HTERT RPE-1 (cell line): ENCODE measurements around the gene TREML2.

Experiments
- in situ Hi-C: fragments of 300-500 bp; cut with MboI; formaldehyde crosslinking; loops from 4 replicates; pipeline ENCODE4 v1.14.3; 2020; ENCODE audit warnings: low sequenced_read_pairs

TREML2 gene

DNA sequence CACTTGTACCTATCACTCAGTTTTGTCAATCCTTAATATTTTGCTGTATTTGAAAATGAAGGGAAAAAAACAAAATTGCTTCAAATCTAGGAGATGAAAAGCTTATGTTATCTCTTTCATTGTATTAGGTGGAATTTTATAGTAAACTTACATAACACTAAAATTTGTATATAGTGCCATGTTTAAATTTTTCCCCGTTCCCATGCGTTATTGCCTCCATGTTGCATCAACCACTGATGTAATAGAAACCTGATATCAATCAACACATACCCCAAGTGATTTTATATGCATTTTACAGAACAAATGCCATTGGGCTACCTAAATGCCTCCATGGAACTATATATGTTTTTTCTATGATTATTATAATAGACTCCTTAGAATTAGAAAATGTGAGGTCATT, 23.3 kb downstream of the TREML2 start:
- in situ Hi-C loops: no loop called here

DNA sequence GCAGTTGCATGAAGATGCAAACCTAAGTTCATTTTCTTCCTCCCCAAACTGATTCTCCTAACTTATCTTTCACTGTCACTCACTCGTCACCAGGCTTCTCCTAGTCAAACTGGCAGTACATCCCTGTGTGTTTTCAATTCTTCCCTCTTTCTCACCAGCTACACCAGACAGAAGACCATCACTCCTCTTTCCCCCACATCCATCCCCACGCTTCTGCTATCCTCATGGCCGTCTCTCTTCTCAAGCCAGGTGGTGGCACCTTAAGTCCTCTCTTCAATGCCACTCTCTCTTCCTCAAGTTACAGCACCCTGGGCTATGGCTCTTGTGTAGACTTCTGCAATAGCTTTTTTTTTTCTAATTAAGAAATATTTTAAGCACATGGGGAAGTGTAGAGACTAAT, 23.7 kb downstream of the TREML2 start:
- in situ Hi-C loops: no loop called here

DNA sequence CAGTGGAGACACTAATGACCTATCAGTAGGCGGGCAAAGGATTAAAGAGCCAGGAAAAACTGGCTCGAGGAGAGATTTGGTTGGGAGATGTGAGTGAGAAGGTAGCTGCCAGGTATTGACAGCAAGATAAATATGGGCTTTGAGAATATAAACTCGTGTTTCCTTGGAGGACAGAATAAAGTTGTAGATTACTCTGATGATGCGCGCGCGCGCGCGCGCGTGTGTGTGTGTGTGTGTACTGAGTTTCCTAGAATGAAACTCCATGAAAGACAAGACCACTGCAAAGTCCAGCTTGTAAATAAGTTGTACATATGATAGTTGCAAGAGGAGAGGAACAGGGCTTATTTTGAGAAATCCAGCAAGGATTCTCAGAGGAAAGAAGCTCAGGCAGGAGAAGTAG, 24.8 kb downstream of the TREML2 start:
- in situ Hi-C loops: no loop called here

DNA sequence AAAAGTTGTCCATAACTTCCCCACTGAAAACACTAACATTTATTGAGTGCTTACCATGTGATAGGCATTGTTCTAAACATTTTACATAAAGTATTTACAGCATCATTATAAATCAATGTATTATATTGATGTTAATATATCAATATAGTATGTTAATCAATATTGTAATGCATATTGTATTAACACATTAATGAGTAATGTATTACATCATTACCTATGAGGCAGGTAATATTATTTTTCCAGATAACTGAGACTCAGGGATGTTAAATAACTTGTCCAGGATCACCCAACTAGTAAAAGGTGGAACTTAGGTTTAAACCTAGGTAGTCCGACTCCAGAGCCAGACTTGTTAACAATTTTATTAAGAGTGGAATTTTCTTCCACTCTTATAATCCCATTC, 25.9 kb downstream of the TREML2 start:
- in situ Hi-C loops: no loop called here

DNA sequence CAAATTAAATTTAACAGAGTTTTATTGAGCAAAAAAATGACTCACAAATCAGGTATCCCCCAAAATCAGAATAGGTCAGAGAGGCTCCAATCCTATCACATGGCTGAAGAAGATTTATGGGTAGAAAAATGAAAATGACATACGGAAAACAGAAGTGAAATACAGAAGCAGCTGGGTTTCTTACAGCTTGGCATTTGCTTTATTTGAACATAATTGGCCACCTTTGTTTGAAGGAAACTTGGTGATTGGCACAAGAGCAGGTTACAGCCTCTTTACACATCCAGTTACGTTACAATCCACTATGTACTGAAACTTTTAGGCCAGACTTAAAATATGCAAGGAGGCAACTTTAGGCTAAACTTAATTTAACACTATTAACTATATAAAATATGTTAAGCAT, 26.3 kb downstream of the TREML2 start:
- in situ Hi-C loops: no loop called here

DNA sequence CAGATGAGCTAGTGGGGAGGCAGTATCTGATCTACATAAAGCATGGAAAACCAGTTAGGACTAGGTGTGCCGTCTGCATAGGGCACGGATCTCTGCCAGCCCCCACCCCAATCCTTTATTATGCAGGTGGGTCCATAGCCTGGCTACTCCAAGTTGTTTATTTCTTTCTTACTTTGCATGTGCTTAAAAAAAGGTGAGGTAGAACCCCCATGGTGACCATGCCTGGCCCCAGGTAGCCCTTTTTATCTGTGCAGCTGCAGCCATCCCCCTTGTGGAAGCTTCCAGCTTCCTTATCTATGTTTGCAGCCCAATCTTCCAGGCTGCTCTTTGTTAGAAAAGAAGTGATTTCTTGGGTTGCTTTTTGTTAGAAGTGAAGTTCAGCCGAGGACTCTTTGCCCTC, 29.0 kb downstream of the TREML2 start:
- in situ Hi-C loops: no loop called here

DNA sequence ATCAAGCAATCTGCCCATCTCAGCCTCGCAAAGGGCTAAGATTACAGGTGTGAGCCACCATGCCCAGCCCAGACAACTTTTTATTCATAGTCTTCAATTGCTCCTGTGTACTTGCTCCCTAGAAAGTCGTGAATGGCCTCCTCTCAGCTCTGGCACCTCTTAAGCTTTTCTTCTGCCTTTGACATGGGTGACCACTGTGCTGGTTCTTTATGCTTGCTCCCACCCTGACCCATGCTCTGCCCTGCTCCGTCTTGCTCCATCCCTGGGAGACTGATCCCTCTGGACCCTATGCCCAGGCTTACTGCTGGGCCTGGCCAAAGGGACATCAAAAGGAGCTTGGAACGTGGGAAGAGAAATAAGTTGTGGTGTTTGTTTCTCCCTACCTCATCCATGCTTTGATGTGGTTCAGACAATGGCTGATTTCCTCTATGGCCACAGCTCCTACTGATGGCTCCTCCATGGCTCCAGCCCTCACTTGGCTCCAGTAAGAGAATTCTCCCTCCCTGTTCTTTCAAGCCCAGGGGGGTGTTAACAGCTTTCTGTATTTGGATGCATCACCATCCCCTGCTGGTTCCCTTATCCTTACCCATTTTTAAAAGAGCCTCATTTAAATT, 30.3 kb downstream of the TREML2 start:
- in situ Hi-C loops: no loop called here

DNA sequence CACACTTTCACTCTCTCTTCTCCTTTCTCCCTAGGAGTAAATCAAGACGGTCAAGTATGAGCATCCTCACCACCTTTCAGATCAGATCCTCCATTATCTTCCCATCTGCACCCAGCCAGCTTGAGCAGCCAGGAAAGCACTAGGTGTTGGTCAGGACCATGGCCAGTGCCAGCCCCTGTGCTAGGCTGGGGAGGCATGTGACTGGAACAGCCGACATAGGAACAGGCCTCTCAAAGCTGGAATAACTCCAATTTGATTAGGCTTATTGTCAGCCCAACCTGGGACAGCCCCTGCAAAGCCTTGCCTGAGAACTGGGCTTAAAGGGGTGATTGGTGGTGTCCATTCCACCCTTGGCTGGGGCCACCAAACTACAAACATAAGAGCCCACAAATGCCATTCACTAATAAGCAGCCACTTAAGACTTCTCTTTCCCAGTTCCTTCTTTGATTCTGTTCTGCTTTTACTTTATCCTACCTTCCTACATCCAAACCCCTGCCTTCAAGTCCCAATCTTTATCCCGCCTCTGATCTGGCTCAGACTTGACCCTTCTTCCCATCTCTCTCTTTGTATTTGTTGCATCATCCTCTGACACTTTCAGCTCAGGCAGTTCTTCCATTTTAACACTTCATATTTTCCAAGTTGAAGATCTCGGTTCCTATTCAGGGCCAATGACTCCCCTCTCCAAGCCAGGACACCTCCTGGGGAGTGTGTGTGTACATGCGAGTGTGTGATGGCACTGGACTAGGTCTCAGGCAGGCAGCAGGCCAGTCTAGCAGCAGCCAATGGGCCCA, 33.6 kb downstream of the TREML2 start:
- in situ Hi-C loops: no loop called here

DNA sequence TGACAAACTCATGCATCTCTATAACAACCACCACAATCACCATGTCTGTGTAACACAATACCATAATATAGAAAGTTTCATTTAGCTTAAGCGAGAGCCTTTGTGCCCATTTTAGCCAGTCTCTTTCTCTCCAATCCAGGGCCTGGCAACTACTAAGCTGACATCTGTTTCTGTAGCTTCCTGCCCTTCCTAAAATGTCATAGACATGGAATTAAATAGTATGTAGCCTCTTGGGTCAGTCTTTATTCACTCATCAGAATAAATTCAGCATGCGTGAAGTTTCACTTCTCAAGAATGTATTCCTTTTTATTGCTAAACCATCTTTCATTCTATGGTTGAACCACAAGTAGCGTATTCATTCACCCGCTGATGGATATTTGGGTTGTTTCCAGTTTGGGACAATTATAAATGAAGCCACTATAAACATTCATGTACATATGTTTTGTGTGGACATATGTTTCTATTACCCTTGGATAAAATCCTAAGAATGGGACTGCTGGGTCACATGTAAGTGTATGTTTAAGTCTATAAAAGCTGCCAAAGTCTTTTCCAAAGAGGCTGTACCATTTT, 36.3 kb downstream of the TREML2 start:
- in situ Hi-C loops: no loop called here

DNA sequence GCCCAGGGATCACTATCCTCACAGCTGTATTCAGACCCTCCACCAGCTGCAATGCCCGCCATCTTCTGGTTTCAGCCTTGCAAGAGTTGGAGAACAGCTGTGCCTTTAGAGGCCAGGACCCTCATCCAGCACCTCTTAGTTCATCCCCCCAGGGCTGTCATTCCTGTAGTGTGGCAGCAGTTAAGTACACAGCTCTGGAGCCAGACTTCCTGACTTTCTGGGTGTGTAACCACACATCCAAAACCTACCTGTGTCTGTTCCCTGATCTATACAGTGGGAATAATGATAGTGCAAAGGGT, 37.6 kb downstream of the TREML2 start:
- in situ Hi-C loops: no loop called here

DNA sequence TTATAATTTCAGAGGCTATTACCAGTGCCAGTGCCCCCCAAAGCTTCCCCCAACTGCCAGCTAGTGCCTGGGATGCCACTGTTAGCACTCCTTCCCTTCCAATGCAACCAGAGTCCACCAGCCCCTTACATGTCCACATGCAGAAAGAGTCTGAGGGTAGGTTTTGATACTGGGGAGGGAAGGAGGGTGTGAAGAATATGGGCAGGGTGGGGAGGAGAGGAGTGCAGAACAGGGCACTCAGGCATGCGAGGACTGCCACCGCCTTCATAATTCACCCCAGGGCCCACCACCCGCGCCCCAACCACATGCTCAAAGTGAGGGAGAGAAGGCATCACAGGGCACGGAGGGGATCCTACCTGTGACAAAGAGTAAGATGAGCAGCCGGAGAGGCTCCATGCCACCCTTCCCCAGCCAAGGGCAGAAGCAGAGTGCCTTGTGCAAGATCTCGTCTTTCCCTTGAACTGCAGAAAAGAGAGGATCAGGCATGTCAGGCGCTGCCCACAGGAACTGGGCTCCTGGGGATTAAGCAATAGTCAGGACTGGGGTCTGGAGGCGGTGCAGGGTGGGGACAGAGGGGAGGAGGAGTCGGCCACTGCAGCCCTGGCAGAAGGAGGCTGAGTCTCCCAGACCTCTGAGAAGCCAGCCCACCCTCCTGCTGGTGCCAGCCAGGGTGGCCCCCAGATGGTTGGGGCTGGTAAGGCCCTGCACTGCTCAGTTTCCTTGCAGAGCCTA, 38.1 kb downstream of the TREML2 start, which contains the start of gene TREM2:
TSS of gene TREM2 (minus strand) at position 430 of the 732 bp plus-strand sequence. CDS start at position 396, 34 bp downstream.
- in situ Hi-C loops: no loop called here

DNA sequence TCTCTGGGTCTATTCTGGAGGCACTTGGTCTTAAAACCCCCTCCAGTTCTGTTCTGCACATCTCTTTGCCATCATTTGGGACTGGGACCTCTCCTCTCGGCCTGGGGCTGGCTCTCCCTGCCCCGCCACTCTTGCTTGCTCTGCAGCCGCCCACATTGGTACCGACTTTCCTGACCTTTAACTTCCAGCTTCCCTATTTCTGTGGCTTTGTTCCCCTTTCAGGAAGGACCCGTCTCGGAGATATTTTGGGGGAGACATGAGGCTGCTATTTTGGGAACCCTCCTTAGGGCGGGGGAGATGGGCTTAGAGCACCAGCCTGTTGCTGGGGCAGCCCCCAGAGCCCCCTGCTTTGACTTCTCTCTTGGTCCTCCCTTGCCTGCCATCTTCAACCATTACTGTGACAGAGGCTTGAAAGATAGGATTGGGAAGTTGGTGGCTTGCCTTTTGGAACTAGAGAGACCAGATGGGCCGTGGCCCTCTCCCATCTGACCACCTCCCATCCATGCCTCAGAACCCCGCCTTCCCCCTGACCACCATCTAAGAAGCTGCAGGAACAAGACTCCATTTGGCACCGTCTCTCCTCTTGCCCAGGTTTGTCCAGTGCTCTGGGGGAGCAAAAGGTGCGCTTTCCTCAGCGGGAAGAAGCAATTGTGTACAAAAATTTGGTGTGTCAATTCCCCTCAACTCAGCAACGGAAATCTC, 38.9 kb downstream of the TREML2 start:
- in situ Hi-C loops: no loop called here

DNA sequence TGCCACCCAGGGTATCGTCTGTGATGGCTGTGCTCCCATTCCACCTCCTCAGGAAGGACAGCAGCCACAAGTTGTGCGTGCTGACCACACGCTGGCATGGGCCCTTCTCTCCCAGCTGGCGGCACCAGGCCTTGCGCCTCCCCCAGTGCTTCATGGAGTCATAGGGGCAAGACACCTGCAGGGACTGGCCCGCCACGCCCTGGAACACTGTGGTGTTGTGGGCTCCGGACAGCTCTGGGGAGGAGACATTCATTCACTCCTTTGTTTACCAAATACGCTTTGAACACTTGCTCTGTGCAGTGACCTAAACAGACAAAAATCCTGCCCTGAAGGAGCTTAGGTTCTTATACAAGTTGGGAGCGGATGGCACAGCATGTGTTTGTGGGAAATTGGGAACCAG, 39.6 kb downstream of the TREML2 start:
- in situ Hi-C loops: no loop called here

DNA sequence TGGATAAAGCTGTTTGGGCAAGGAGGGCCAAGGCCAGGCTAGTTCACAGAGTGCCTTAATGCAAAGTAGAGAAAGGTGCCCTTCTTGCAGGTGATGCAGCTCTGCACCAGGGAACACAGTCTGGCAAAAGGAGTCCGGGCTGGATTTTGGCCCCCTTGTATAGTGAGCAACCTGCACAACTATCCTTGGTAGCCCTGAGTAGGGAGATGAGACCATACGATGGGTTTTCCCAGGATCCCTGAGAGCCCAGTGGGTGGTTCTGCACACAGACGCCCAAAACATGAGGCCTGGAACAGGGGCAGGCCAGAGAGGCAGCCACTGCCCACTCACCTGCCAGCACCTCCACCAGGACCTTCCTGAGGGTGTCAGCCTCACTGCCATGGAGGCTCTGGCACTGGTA, 40.0 kb downstream of the TREML2 start:
- in situ Hi-C loops: no loop called here

DNA sequence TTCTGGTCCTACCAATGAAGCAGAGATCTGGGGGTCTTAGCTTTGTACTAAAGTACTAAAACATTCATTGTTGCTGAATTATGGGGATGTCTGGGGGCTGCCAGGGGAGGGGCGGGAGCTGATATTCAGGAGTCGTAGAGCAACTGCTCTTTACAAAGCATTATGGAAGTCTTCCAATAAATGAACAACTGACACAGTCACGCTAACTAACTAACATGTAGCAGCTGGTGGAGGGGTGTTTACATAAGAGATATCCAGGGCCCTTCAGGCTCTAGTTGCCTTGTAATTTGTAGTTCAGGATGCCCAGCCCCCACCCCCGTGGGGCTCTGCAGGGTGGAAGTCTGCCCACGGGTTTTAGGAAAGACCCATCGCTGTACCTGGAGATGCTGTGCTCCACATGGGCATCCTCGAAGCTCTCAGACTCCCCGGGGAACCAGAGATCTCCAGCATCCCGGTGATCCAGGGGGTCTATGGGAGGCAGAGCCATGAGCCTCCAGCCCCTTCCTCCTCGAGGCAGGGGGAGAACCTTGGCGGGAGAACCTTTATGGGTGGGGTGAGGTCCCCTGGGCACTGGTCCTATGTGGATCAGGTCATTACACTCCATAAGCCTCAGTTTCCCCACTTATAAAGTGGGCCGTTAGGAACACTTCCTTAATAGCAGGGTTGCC, 41.4 kb downstream of the TREML2 start:
- in situ Hi-C loops: no loop called here

DNA sequence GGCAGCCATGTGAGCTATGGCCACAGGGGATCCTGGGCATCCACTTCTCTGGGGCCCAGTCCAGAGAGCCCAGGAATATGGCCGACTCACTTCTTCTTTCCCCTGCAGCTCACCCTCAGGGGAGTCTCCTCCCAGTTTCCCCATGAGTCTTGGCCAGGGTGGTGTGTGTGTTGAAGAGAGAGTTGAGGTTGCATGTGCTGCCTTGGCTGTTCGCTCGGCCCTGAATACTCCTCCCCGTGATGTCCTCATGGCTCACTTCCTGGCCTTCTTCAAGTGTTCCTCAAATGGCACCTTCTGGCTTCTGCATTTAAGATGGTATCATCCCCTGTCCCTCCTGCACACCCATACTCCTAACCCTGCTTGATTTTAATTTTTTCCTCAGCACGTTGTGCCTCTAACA, 43.6 kb downstream of the TREML2 start:
- in situ Hi-C loops: no loop called here

DNA sequence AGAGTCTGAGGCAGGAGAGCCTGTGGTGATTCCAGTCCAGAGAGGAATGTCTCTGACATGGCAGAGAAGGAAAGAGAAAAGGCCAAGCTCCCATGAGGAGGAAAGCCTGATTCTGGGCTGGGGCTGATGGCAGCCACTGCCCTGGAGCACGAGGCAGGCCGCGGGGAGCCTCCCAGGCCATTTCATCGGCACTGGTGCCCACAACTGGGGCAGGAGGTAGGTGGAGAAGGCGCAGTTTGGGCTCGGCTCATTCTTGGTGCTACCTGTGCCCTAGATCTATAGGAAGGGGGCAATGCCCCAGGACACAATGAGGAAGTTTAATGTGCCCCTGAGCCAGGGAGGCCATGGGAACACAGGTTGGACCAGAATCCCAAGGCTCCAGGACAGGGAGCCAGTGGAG, 44.2 kb downstream of the TREML2 start:
- in situ Hi-C loops: no loop called here

DNA sequence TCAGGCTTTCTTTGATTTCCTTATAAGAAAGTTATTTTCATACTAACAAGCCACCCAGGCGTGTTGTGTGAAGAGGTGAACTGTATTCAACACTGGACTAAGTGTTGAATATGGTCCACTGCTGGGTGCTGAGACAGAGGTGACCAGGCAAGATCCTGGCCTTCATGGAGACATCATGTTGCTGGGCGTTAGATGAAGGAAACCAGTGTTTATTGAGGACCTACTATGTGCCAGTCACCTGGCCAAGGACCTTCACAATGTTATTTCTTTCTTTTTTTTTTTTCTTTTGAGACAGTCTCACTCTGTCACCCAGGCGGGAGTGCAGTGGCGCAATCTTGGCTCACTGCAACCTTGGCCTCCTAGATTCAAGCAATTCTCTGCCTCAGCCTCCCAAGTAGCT, 44.9 kb downstream of the TREML2 start:
- in situ Hi-C loops: no loop called here

DNA sequence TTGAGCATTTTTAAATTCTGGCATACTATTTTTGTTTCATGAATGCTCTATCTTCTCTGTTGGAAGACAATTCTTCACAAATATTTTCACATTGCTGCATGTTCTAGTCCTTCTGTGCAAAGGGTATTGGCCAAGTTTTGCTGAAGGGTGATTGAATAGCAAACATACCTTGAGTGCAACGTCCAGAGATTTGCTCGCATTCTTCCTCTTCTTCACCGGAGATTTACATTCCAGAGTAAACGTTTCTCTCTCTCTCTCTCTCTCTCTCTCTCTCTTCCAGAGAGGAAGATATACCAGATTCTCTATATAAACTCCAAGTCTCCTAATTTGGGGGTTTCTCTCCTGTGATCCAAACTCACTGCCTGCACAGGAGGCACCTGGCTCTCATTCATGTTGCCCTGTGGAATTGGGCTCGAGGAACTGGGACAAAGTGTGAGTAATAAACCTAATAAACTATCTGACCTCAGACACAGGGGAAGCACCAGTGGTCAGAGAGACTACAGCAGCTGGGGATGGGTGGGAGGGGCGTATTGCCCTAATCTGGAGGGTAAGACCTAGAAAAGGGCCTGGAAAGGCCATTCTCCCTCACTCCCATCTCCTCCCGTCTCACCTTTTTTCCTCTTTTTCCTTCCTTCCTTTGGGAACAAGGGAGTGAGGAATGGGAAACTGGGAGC, 45.7 kb downstream of the TREML2 start:
- in situ Hi-C loops: no loop called here

DNA sequence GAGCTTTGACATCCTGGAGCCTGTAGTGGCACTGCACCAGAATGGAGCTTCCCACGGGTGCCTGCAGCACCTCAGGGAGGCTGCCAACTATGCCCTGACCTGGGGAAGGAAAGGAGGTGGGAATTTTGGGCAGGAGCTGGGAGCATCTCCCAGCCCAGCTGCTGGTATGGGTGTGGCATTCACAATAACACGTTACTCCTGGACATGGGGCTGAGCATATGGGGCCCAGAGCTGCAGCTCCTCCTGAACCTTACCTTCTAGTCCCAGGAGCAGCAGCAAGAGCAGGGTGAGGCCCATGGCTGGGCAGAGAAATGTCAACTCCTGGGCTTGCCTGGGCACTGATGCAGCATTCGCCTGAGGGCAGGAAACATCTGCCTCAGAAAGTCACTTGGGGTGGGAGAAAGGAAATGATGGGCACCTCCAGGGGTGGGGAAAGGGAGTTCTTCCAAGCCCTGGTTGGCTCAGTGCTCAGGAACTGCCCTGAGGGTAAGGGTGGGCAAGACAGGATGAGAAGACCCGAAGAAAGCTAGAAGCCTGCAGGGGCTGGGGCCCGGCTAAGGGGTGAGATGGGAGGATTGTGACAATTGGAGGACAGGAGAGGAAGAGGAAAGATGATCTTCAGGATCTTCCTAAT, 46.8 kb downstream of the TREML2 start, which contains the start of gene TREML1:
TSS of gene TREML1 (minus strand) at position 356 of the 634 bp plus-strand sequence. CDS start at position 297, 59 bp downstream.
- in situ Hi-C loops: no loop called here
